WTC11 (cell line): ENCODE results near the gene FKBP10. TPM values are rescaled to one million over a fixed set of nuclear protein-coding genes. Genes with fewer than 3 reads are reported as not detected.
"Not testable (repeated sequence)": the region's sequence is repeated elsewhere in the genome, so short reads cannot be mapped to it uniquely, and the experiment has no call there.

Experiments
- ATAC-seq: fragments of 200-7000 bp; cut with Tn5 transposase; 2 replicates; pipeline ENCODE4 v1.10.0; 2021; ENCODE audit warnings: mild to moderate bottlenecking, moderate library complexity
- CTCF ChIA-PET: fragments of 300-600 bp; sonication (Branson Sonifier 250); formaldehyde crosslinking; loops from one replicate; lab custom pipeline; 2021; ENCODE audit warnings: antibody characterized with exemption; lab: Charles Lee
- POLR2A ChIA-PET: fragments of 350-600 bp; sonication (Branson Sonifier 250); formaldehyde crosslinking; loops from one replicate; lab custom pipeline; 2021; ENCODE audit warnings: antibody characterized with exemption; lab: Charles Lee
- DNase-seq: peaks from one replicate; pipeline ENCODE4 v3.0.0; 2021; ENCODE audit warnings: low spot score
- H3K27ac Mint-ChIP-seq: 2 replicates; pipeline ENCODE4 v1.8.0; 2021; ENCODE audit warnings: mixed read lengths
- H3K27me3 Mint-ChIP-seq: 2 replicates; pipeline ENCODE4 v1.8.0; 2021; ENCODE audit warnings: low read depth, mild to moderate bottlenecking, moderate library complexity, mixed read lengths
- H3K36me3 Mint-ChIP-seq: 2 replicates; pipeline ENCODE4 v1.8.0; 2021; ENCODE audit warnings: mixed read lengths
- H3K4me1 Mint-ChIP-seq: 2 replicates; pipeline ENCODE4 v1.8.0; 2022; ENCODE audit warnings: mixed read lengths
- H3K4me3 Mint-ChIP-seq: 2 replicates; pipeline ENCODE4 v1.8.0; 2021; ENCODE audit warnings: mild to moderate bottlenecking, moderate library complexity, mixed read lengths
- H3K9me3 Mint-ChIP-seq: 2 replicates; pipeline ENCODE4 v1.8.0; 2021; ENCODE audit warnings: mixed read lengths
- EMX1 ChIP-seq: fragments of 250-450 bp; sonication (Bioruptor Pico); IDR thresholded peaks from 2 replicates; pipeline ENCODE4 v1.8.0; 2021; ENCODE audit warnings: mild to moderate bottlenecking
- FOXJ3 ChIP-seq: sonication (generic); formaldehyde crosslinking; IDR thresholded peaks from 2 replicates; pipeline ENCODE4 v1.9.0; 2021; ENCODE audit warnings: missing genetic modification reagents, mild to moderate bottlenecking, borderline replicate concordance
- FOXP1 ChIP-seq: sonication (generic); formaldehyde crosslinking; IDR thresholded peaks from 2 replicates; pipeline ENCODE4 v1.8.0; 2022; ENCODE audit warnings: missing genetic modification reagents, mild to moderate bottlenecking, moderate library complexity, borderline replicate concordance
- HMGXB4 ChIP-seq: sonication (generic); formaldehyde crosslinking; IDR thresholded peaks from 2 replicates; pipeline ENCODE4 v1.8.1; 2023; ENCODE audit warnings: mild to moderate bottlenecking, moderate library complexity, missing genetic modification reagents
- IRF1 ChIP-seq: sonication (generic); formaldehyde crosslinking; IDR thresholded peaks from 2 replicates; pipeline ENCODE4 v1.8.0; 2023; ENCODE audit warnings: missing genetic modification reagents
- NFATC4 ChIP-seq: fragments of 250-450 bp; sonication (Bioruptor Pico); IDR thresholded peaks from 2 replicates; pipeline ENCODE4 v1.9.0; 2021; ENCODE audit warnings: mild to moderate bottlenecking
- NFYB ChIP-seq: sonication (generic); formaldehyde crosslinking; conservative IDR thresholded peaks from 2 replicates; pipeline ENCODE4 v1.8.0; 2022; ENCODE audit warnings: low read depth, missing genetic modification reagents
- NR1H2 ChIP-seq: sonication (generic); formaldehyde crosslinking; IDR thresholded peaks from 2 replicates; pipeline ENCODE4 v1.9.0; 2021; ENCODE audit warnings: mild to moderate bottlenecking, moderate library complexity, missing genetic modification reagents
- SOX15 ChIP-seq: fragments of 250-450 bp; sonication (Bioruptor Pico); IDR thresholded peaks from 2 replicates; pipeline ENCODE4 v1.9.0; 2021; ENCODE audit warnings: mild to moderate bottlenecking
- ZNF121 ChIP-seq: sonication (generic); formaldehyde crosslinking; IDR thresholded peaks from 2 replicates; pipeline ENCODE4 v1.8.0; 2023; ENCODE audit warnings: missing genetic modification reagents
- ZNF263 ChIP-seq: sonication (generic); formaldehyde crosslinking; IDR thresholded peaks from 2 replicates; pipeline ENCODE4 v1.8.1; 2022; ENCODE audit warnings: low read depth, mild to moderate bottlenecking, moderate library complexity, missing genetic modification reagents
- ZNF317 ChIP-seq: sonication (generic); formaldehyde crosslinking; IDR thresholded peaks from 2 replicates; pipeline ENCODE4 v1.8.1; 2023; ENCODE audit warnings: low read depth, mild to moderate bottlenecking, moderate library complexity, missing genetic modification reagents, borderline replicate concordance
- ZNF423 ChIP-seq: fragments of 250-450 bp; sonication (Bioruptor Pico); IDR thresholded peaks from 2 replicates; pipeline ENCODE4 v2.1.2; 2022; ENCODE audit warnings: mild to moderate bottlenecking, moderate library complexity
- total RNA-seq: library from RNA; stranded (reverse); gene quantifications from 3 replicates; pipeline ENCODE4 v1.2.3, GENCODE V29; 2021
- TF ChIP-seq, protein P1 (sequence below): fragments of 250-450 bp; sonication (Bioruptor Pico); IDR thresholded peaks from 2 replicates; pipeline ENCODE4 v1.9.0; 2021; ENCODE audit warnings: mild to moderate bottlenecking
- TF ChIP-seq, protein P2 (sequence below): sonication (generic); formaldehyde crosslinking; IDR thresholded peaks from 2 replicates; pipeline ENCODE4 v1.8.0; 2022; ENCODE audit warnings: mild to moderate bottlenecking, missing genetic modification reagents
- TF ChIP-seq, protein P3 (sequence below): fragments of 200-600 bp; IDR thresholded peaks from 2 replicates; pipeline ENCODE4 v1.8.0; 2022; ENCODE audit warnings: antibody characterized with exemption

Gene FKBP10
- total RNA-seq, 1 experiment from 2014 or later: 243 TPM

- peak overlapping the region; percentile 72 for H3K27ac Mint-ChIP-seq
- not testable (repeated sequence) for H3K27me3 Mint-ChIP-seq, ATAC-seq, H3K9me3 Mint-ChIP-seq, H3K4me3 Mint-ChIP-seq, DNase-seq, H3K36me3 Mint-ChIP-seq
- ChIA-PET POLR2A (interaction anchor here (0.6 to 3.0 kb wide), 4 partner anchors 9 to 149 kb away, joined by 3 to 29 read pairs (median 3); partner anchors contain the start of gene JUP), CTCF (interaction anchor here (0.7 to 7.1 kb wide), 9 partner anchors 9 to 184 kb away, joined by 3 to 135 read pairs (median 4); partner anchors contain the start of genes JUP and P3H4)
- peaks cover 62% of the 10 kb centered on the region for H3K4me1 Mint-ChIP-seq
- TF ChIP-seq ZNF121 (CRISPR knock-in tag): peak; percentile 82
These were observed 36.4 kb upstream of the FKBP10 start for GRCh38 chr17:41776262-41776900.

DNA sequence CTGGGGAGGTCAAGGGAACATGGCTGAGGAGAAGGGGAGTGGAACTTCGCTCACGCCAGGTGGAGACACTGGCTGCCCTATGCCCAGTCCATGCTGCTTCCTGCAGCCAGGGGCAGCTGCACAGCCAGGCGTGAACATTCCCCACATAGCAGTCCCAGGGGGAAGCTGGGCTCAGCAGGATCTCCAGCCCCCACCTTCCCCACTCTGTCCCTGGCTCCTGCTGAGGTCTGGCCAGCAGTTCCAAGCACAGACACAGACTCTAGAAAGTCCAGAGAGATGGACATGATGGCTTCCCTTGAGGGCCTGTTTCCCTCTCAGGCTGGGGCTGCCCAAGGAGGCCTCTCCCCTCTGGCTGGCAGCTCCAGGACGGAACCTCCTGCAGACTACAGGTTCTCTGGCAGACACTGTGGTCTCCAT, 35.6 kb upstream of the FKBP10 start:
- DNase-seq: peak; percentile 34
- H3K4me3 Mint-ChIP-seq: no peak overlapping the region

GRCh38 chr17:41777574-41778188, 35.1 kb upstream of the FKBP10 start:
- DNase-seq: no peak
- Mint-ChIP-seq H3K9me3 (no peaks in the 10 kb centered on the region), H3K4me3 (no peak overlapping the region), H3K27ac (peak overlapping the region; percentile 70; the same call in 1 of the 2 replicates), H3K4me1 (peaks cover 64% of the 10 kb centered on the region), H3K27me3 (no peaks in the 10 kb centered on the region), H3K36me3 (no peaks in the 10 kb centered on the region; the same call in 1 of the 2 replicates)
- ChIA-PET POLR2A (interaction anchor here (0.7 to 3.0 kb wide), 5 partner anchors 8 to 106 kb away, joined by 3 to 29 read pairs (median 3); partner anchors contain the start of gene JUP), CTCF (interaction anchor here (0.8 to 7.1 kb wide), 11 partner anchors 8 to 249 kb away, joined by 3 to 135 read pairs (median 4); partner anchors contain the start of genes JUP and P3H4)
- ATAC-seq: no peak
- TF ChIP-seq, protein P1, sequence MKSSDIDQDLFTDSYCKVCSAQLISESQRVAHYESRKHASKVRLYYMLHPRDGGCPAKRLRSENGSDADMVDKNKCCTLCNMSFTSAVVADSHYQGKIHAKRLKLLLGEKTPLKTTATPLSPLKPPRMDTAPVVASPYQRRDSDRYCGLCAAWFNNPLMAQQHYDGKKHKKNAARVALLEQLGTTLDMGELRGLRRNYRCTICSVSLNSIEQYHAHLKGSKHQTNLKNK: no peak
- peak; percentile 71 for TF ChIP-seq ZNF423

More for the DNA sequence above, 35.6 kb upstream of the FKBP10 start:
- ATAC-seq: peak; percentile 7
- CTCF ChIA-PET: interaction anchor here (0.8 to 7.1 kb wide), 12 partner anchors 8 to 249 kb away, joined by 3 to 135 read pairs (median 4); partner anchors contain the start of genes JUP and P3H4
- no peaks in the 10 kb centered on the region; the same call in 1 of the 2 replicates for H3K36me3 Mint-ChIP-seq
- H3K9me3 Mint-ChIP-seq: no peaks in the 10 kb centered on the region
- POLR2A ChIA-PET: interaction anchor here (0.7 to 3.0 kb wide), 6 partner anchors 9 to 106 kb away, joined by 3 to 29 read pairs (median 3); partner anchors contain the start of gene JUP
- no peaks in the 10 kb centered on the region for H3K27me3 Mint-ChIP-seq
- peak overlapping the region; percentile 70; the same call in 1 of the 2 replicates for H3K27ac Mint-ChIP-seq
- TF ChIP-seq ZNF121 (CRISPR knock-in tag) (0 out of 2 replicates have a peak, but pooled peaks have one; percentile 1), ZNF263 (no peak)
- TF ChIP-seq, all 79 proteins: peak for 1
- peaks cover 64% of the 10 kb centered on the region for H3K4me1 Mint-ChIP-seq

- Mint-ChIP-seq H3K4me1 (peaks cover 63% of the 10 kb centered on the region), H3K27ac (no peak overlapping the region), H3K27me3 (no peaks in the 10 kb centered on the region), H3K9me3 (no peaks in the 10 kb centered on the region), H3K4me3 (no peak overlapping the region), H3K36me3 (no peaks in the 10 kb centered on the region; the same call in 1 of the 2 replicates)
- DNase-seq (no peak), ATAC-seq (no peak)
- POLR2A ChIA-PET: no interaction called here
- CTCF ChIA-PET: no interaction called here
- TF ChIP-seq ZNF121 (CRISPR knock-in tag): peak; percentile 74
- no peak for TF ChIP-seq FOXP1 (CRISPR knock-in tag)
These were observed 32.9 kb upstream of the FKBP10 start for GRCh38 chr17:41779954-41780353.

- ATAC-seq (no peak), DNase-seq (no peak)
- peak overlapping the region; percentile 18; the same call in 1 of the 2 replicates for H3K4me3 Mint-ChIP-seq
- CTCF ChIA-PET: interaction anchor here (0.7 to 1.3 kb wide), 3 partner anchors 8 to 69 kb away, joined by 4 read pairs; no protein-coding TSS in a partner anchor
- POLR2A ChIA-PET: interaction anchor here (0.7 to 1.4 kb wide), 3 partner anchors 8 to 37 kb away, joined by 3 to 5 read pairs (median 4); no protein-coding TSS in a partner anchor
- no peaks in the 10 kb centered on the region; the same call in 1 of the 2 replicates for H3K36me3 Mint-ChIP-seq
- peak overlapping the region; percentile 88 for H3K27ac Mint-ChIP-seq
- no peaks in the 10 kb centered on the region for H3K9me3 Mint-ChIP-seq
- H3K27me3 Mint-ChIP-seq: no peaks in the 10 kb centered on the region
- peaks cover 48% of the 10 kb centered on the region for H3K4me1 Mint-ChIP-seq
- TF ChIP-seq ZNF317 (CRISPR knock-in tag) (no peak), SOX15 (CRISPR knock-in tag) (no peak), NFYB (CRISPR knock-in tag) (no peak), IRF1 (CRISPR knock-in tag) (no peak), NR1H2 (CRISPR knock-in tag) (no peak), NFATC4 (CRISPR knock-in tag) (no peak), HMGXB4 (CRISPR knock-in tag) (no peak), ZNF263 (no peak), FOXJ3 (CRISPR knock-in tag) (no peak), EMX1 (CRISPR knock-in tag) (no peak)
- TF ChIP-seq, protein P2, sequence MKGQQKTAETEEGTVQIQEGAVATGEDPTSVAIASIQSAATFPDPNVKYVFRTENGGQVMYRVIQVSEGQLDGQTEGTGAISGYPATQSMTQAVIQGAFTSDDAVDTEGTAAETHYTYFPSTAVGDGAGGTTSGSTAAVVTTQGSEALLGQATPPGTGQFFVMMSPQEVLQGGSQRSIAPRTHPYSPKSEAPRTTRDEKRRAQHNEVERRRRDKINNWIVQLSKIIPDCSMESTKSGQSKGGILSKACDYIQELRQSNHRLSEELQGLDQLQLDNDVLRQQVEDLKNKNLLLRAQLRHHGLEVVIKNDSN: no peak
- TF ChIP-seq, protein P3, sequence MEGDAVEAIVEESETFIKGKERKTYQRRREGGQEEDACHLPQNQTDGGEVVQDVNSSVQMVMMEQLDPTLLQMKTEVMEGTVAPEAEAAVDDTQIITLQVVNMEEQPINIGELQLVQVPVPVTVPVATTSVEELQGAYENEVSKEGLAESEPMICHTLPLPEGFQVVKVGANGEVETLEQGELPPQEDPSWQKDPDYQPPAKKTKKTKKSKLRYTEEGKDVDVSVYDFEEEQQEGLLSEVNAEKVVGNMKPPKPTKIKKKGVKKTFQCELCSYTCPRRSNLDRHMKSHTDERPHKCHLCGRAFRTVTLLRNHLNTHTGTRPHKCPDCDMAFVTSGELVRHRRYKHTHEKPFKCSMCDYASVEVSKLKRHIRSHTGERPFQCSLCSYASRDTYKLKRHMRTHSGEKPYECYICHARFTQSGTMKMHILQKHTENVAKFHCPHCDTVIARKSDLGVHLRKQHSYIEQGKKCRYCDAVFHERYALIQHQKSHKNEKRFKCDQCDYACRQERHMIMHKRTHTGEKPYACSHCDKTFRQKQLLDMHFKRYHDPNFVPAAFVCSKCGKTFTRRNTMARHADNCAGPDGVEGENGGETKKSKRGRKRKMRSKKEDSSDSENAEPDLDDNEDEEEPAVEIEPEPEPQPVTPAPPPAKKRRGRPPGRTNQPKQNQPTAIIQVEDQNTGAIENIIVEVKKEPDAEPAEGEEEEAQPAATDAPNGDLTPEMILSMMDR: no peak
These were observed 31.2 kb upstream of the FKBP10 start for GRCh38 chr17:41781404-41782110.
